H1 (cell line): Measurements from ENCODE around the gene PHLPP1. TPM values are rescaled to one million over a fixed set of nuclear protein-coding genes. Genes with fewer than 3 reads are reported as not detected.

Source experiments
- CTCF ChIA-PET: fragments of 300-600 bp; sonication (Branson Sonifier 250); formaldehyde crosslinking; loops from one replicate; lab custom pipeline; 2021; ENCODE audit not compliant: partially characterized antibody; lab: Charles Lee
- POLR2A ChIA-PET: fragments of 300-600 bp; sonication (Branson Sonifier 250); formaldehyde crosslinking; loops from one replicate; lab custom pipeline; 2021; ENCODE audit warnings: inconsistent platforms; ENCODE audit not compliant: partially characterized antibody; lab: Charles Lee
- DNase-seq, 2 experiments: peaks; one replicate each; pipeline versions ENCODE4 v3.0.0 to v3.0.0-alpha.2; 2010 to 2022; ENCODE audit warnings: low spot score in 2 of 2, low read depth in 1 of 2, mixed read lengths in 1 of 2
- FAIRE-seq: peaks from 2 replicates; lab custom pipeline; 2011; peaks lifted over from hg19 to GRCh38; lab: Jason Lieb, UNC
- H2AFZ ChIP-seq: 2 replicates; pipeline ENCODE4 v1.8.1; 2012; ENCODE audit warnings: low read length, inconsistent platforms
- H2AK5ac ChIP-seq: 2 replicates; pipeline ENCODE4 v1.6.1; 2013; ENCODE audit warnings: low read depth, low read length
- H2BK120ac ChIP-seq: replicated peaks from 2 replicates; pipeline ENCODE3; 2013; ENCODE audit warnings: low read depth, low read length, inconsistent platforms
- H2BK12ac ChIP-seq: 2 replicates; pipeline ENCODE4 v1.6.1; 2013; ENCODE audit warnings: low read depth, low read length
- H2BK15ac ChIP-seq: 2 replicates; pipeline ENCODE4 v1.6.1; 2013; ENCODE audit warnings: low read length
- H2BK20ac ChIP-seq: 2 replicates; pipeline ENCODE4 v1.6.1; 2013; ENCODE audit warnings: low read length
- H2BK5ac ChIP-seq: 2 replicates; pipeline ENCODE4 v1.6.1; 2013; ENCODE audit warnings: low read depth, low read length
- H3K14ac ChIP-seq: 2 replicates; pipeline ENCODE4 v1.6.1; 2013; ENCODE audit warnings: inconsistent platforms; ENCODE audit not compliant: insufficient read length
- H3K18ac ChIP-seq: 2 replicates; pipeline ENCODE4 v1.6.1; 2013; ENCODE audit warnings: low read length; ENCODE audit errors: extremely low read depth
- H3K23ac ChIP-seq: 2 replicates; pipeline ENCODE4 v1.6.1; 2013; ENCODE audit warnings: inconsistent platforms; ENCODE audit not compliant: insufficient read length
- H3K23me2 ChIP-seq: 2 replicates; pipeline ENCODE4 v1.6.1; 2013; ENCODE audit warnings: low read depth, low read length
- H3K27ac ChIP-seq: 2 replicates; pipeline ENCODE4 v1.6.1; 2011; ENCODE audit warnings: low read depth, low read length, inconsistent platforms
- H3K27me3 ChIP-seq, 4 experiments: replicated peaks in 1 of 4; 1 replicate in 1 of 4; 2 replicates in 3 of 4; pipeline versions ENCODE4 v1.6.1 to v1.8.1; 2011 to 2013; ENCODE audit warnings: low read length in 3 of 4, mild to moderate bottlenecking in 3 of 4, inconsistent platforms in 2 of 4, mixed read lengths in 2 of 4, moderate library complexity in 1 of 4; ENCODE audit not compliant: control insufficient read depth in 3 of 4, insufficient read depth in 3 of 4; ENCODE audit errors: extremely low read depth in 1 of 4
- H3K36me3 ChIP-seq, 4 experiments: 2 replicates each; pipeline versions ENCODE4 v1.6.1 to v1.8.1; 2011 to 2013; ENCODE audit warnings: mild to moderate bottlenecking in 4 of 4, low read length in 3 of 4, moderate library complexity in 2 of 4, control low read depth in 1 of 4, inconsistent platforms in 1 of 4; ENCODE audit not compliant: insufficient read depth in 4 of 4, control insufficient read depth in 2 of 4
- H3K4ac ChIP-seq: replicated peaks from 2 replicates; pipeline ENCODE3; 2013; ENCODE audit warnings: low read length, low read depth, mixed read lengths, inconsistent platforms; ENCODE audit not compliant: insufficient read length
- H3K4me1 ChIP-seq, 4 experiments: replicated peaks in 1 of 4; 1 replicate in 1 of 4; 2 replicates in 3 of 4; pipeline versions ENCODE4 v1.6.1 to v1.8.1; 2011 to 2013; ENCODE audit warnings: low read length in 3 of 4, inconsistent platforms in 2 of 4, mixed read lengths in 1 of 4; ENCODE audit not compliant: insufficient read depth in 4 of 4, control insufficient read depth in 3 of 4
- H3K4me2 ChIP-seq, 2 experiments: 2 replicates each; pipeline versions ENCODE4 v1.6.1 to v1.8.1; 2011 to 2013; ENCODE audit warnings: low read depth in 2 of 2, low read length in 2 of 2, control low read depth in 1 of 2, inconsistent platforms in 1 of 2, mild to moderate bottlenecking in 1 of 2; ENCODE audit not compliant: insufficient read depth in 1 of 2
- H3K4me3 ChIP-seq, 4 experiments: fragments of 200-600, 300-600 bp in 1 of 4; sonication (generic), shearing (Covaris generic), sonication (Bioruptor Twin) in 1 of 4; 2 replicates each; pipeline versions ENCODE4 v1.5.1 to v1.8.1; 2011 to 2016; ENCODE audit warnings: low read length in 4 of 4, low read depth in 3 of 4, control low read depth in 2 of 4, inconsistent platforms in 2 of 4, mild to moderate bottlenecking in 2 of 4, mixed read lengths in 1 of 4, moderate library complexity in 1 of 4; ENCODE audit not compliant: insufficient read depth in 2 of 4; ENCODE audit errors: extremely low read depth in 1 of 4
- H3K56ac ChIP-seq: replicated peaks from 2 replicates; pipeline ENCODE3; 2013; ENCODE audit warnings: low read depth, mild to moderate bottlenecking, mixed read lengths, low read length, inconsistent platforms; ENCODE audit not compliant: insufficient read length
- H3K79me1 ChIP-seq: 2 replicates; pipeline ENCODE4 v1.6.1; 2013; ENCODE audit warnings: low read depth, low read length, control low read depth
- H3K79me2 ChIP-seq, 2 experiments: 2 replicates each; pipeline versions ENCODE4 v1.6.1 to v1.8.1; 2012 to 2013; ENCODE audit warnings: low read length in 2 of 2, mild to moderate bottlenecking in 2 of 2, inconsistent platforms in 1 of 2; ENCODE audit not compliant: insufficient read depth in 2 of 2, control insufficient read depth in 1 of 2
- H3K9ac ChIP-seq, 4 experiments: replicated peaks in 1 of 4; 1 replicate in 1 of 4; 2 replicates in 3 of 4; pipeline versions ENCODE4 v1.6.1 to v1.8.1; 2011 to 2013; ENCODE audit warnings: low read depth in 3 of 4, low read length in 3 of 4, control low read depth in 2 of 4, mild to moderate bottlenecking in 2 of 4, moderate library complexity in 2 of 4, inconsistent platforms in 1 of 4; ENCODE audit errors: extremely low read depth in 1 of 4
- H3K9me3 ChIP-seq, 2 experiments: 2 replicates each; pipeline versions ENCODE4 v1.6.1 to v1.8.1; 2012 to 2013; ENCODE audit warnings: mild to moderate bottlenecking in 2 of 2, moderate library complexity in 2 of 2, control low read depth in 1 of 2, inconsistent platforms in 1 of 2, low read depth in 1 of 2, low read length in 1 of 2, mixed read lengths in 1 of 2; ENCODE audit not compliant: insufficient read depth in 2 of 2
- H4K20me1 ChIP-seq, 2 experiments: replicated peaks in 1 of 2; 2 replicates each; pipeline versions ENCODE3 to v1.8.1; 2011 to 2013; ENCODE audit warnings: inconsistent platforms in 2 of 2, low read length in 2 of 2, mild to moderate bottlenecking in 1 of 2; ENCODE audit not compliant: insufficient read depth in 2 of 2, control insufficient read depth in 1 of 2
- H4K5ac ChIP-seq: 2 replicates; pipeline ENCODE4 v1.6.1; 2013; ENCODE audit warnings: low read length, low read depth, mixed read lengths, inconsistent platforms; ENCODE audit not compliant: insufficient read length
- H4K8ac ChIP-seq: 2 replicates; pipeline ENCODE4 v1.8.0; 2013; ENCODE audit warnings: mild to moderate bottlenecking, moderate library complexity, low read length, inconsistent platforms; ENCODE audit not compliant: insufficient read depth; ENCODE audit errors: extremely low read depth
- H4K91ac ChIP-seq: replicated peaks from 2 replicates; pipeline ENCODE3; 2013; ENCODE audit warnings: low read length, mixed read lengths, inconsistent platforms; ENCODE audit not compliant: insufficient read length
- CEBPB ChIP-seq: IDR thresholded peaks from 2 replicates; pipeline ENCODE4 v1.6.1; 2012; ENCODE audit warnings: low read depth, low read length
- CREB1 ChIP-seq: IDR thresholded peaks from 2 replicates; pipeline ENCODE4 v1.6.1; 2012; ENCODE audit warnings: inconsistent platforms
- CTBP2 ChIP-seq: IDR thresholded peaks from 2 replicates; pipeline ENCODE4 v1.7.0; 2011; ENCODE audit warnings: borderline replicate concordance, mild to moderate bottlenecking, moderate library complexity, mixed read lengths, low read length; ENCODE audit not compliant: insufficient read depth, insufficient read length
- EGR1 ChIP-seq: IDR thresholded peaks from 2 replicates; pipeline ENCODE4 v1.6.1; 2011; ENCODE audit warnings: low read depth, low read length, borderline replicate concordance
- HDAC6 ChIP-seq: IDR thresholded peaks from one replicate; pipeline ENCODE4 v1.7.1; 2012; ENCODE audit warnings: low read depth, mild to moderate bottlenecking, inconsistent platforms, low read length, moderate library complexity
- KDM1A ChIP-seq: fragments of 200-600, 300-600 bp; sonication (generic); IDR thresholded peaks from 2 replicates; pipeline ENCODE4 v1.7.1; 2016; ENCODE audit warnings: mild to moderate bottlenecking, low read length, borderline replicate concordance
- MAFK ChIP-seq: IDR thresholded peaks from 2 replicates; pipeline ENCODE4 v1.6.1; 2012; ENCODE audit warnings: low read depth, mild to moderate bottlenecking, improper control_type of control experiment, low read length
- RXRA ChIP-seq: IDR thresholded peaks from 2 replicates; pipeline ENCODE4 v1.6.1; 2011; ENCODE audit warnings: low read depth, mild to moderate bottlenecking, low read length, moderate library complexity; ENCODE audit not compliant: insufficient read depth
- SRF ChIP-seq: IDR thresholded peaks from 2 replicates; pipeline ENCODE4 v1.6.1; 2011; ENCODE audit warnings: mild to moderate bottlenecking, low read depth, low read length, moderate library complexity
- SUZ12 ChIP-seq: fragments of 200-600 bp; sonication (generic); IDR thresholded peaks from 2 replicates; pipeline ENCODE4 v1.6.1; 2012; ENCODE audit warnings: mild to moderate bottlenecking, inconsistent platforms, low read length, moderate library complexity, mixed read lengths
- TAF1 ChIP-seq: IDR thresholded peaks from 2 replicates; pipeline ENCODE4 v1.6.1; 2011; ENCODE audit warnings: mild to moderate bottlenecking, low read depth, low read length
- TEAD4 ChIP-seq: IDR thresholded peaks from 2 replicates; pipeline ENCODE4 v1.6.1; 2012; ENCODE audit warnings: low read depth, low read length, inconsistent platforms, mixed read lengths
- WGBS, 2 experiments: shearing (Covaris generic) in 1 of 2; methylation state at CpG; one replicate each; pipeline versions ENCODE4 v1.1.6 to v1.1.7; 2013 to 2015; ENCODE audit warnings: low lambda C conversion rate in 2 of 2, mixed read lengths in 2 of 2, inconsistent platforms in 1 of 2, low coverage in 1 of 2, missing lambda C conversion rate in 1 of 2; ENCODE audit not compliant: insufficient replicate concordance in 2 of 2, insufficient coverage in 1 of 2, insufficient read length in 1 of 2; ENCODE audit errors: extremely low coverage in 1 of 2, missing lambda C conversion rate in 1 of 2; 5-methylcytosine and 5-hydroxymethylcytosine counted together
- polyA plus RNA-seq, 7 experiments: library from polyadenylated mRNA; depleted of rRNA in 3 of 7; stranded (reverse) in 5 of 7; unstranded in 2 of 7; fragments of >200 nt in 5 of 7; fragments of 200-250 nt in 2 of 7; gene quantifications; 1 replicate in 5 of 7; 2 replicates in 1 of 7; 4 replicates in 1 of 7; pipeline versions ENCODE4 v1.2.1 to v1.2.3, GENCODE V29; 2011 to 2013; ENCODE audit warnings: missing spikeins in 2 of 7, mixed read lengths in 2 of 7
- total RNA-seq: library from RNA; stranded (reverse); fragmentation: NEBNext Ultra II Directional; extraction: Animal tissue kit (Norgen Biotek cat#: 25700); gene quantifications from 2 replicates; pipeline ENCODE4 v1.2.1, GENCODE V29; 2021
- TF ChIP-seq, protein P1 (sequence below): IDR thresholded peaks from 2 replicates; pipeline ENCODE4 v1.6.1; 2011; ENCODE audit warnings: low read length, improper control_type of control experiment

Gene PHLPP1
- total and polyA plus RNA-seq, 2 of the 8 experiments (the other 6 are each of a cell fraction or from before 2014, with no cell fraction given) = 28.0 to 66.3 TPM

GRCh38 chr18:62925031-62925688 lies 209.8 kb downstream of the PHLPP1 start:
- 84% methylated on average over 5 of the region's 5 CpGs; no CpG with 5 or more reads in 1 of the 2 experiments for WGBS, 2 experiments
- ChIA-PET CTCF (interaction anchor here (0.8 kb wide), 1 partner anchor 26 kb away, joined by 3 read pairs; no protein-coding TSS in a partner anchor), POLR2A (no interaction called here)
- no peak overlapping the region for H3K23ac ChIP-seq
- no peak overlapping the region for H4K5ac ChIP-seq
- DNase-seq (no peak), FAIRE-seq (no peak)
- H3K79me1 ChIP-seq = no peaks in the 10 kb centered on the region
- H2BK12ac ChIP-seq = no peak overlapping the region
- H3K27me3 ChIP-seq = no peaks in the 10 kb centered on the region
- H3K4ac ChIP-seq = no peak overlapping the region
- H4K20me1 ChIP-seq = peaks cover 0 to 2% of the 10 kb centered on the region in 2 experiments
- H2BK20ac ChIP-seq = no peak overlapping the region
- H3K14ac ChIP-seq = no peak overlapping the region
- no peak overlapping the region for H2AK5ac ChIP-seq
- peaks cover 0 to 18% (median 8%) of the 10 kb centered on the region in 4 experiments; a peak in 6 of 8 replicates for H3K36me3 ChIP-seq
- H3K23me2 ChIP-seq = no peaks in the 10 kb centered on the region
- H3K9ac ChIP-seq = no peak overlapping the region
- no peak overlapping the region for H3K27ac ChIP-seq
- no peak overlapping the region for H3K18ac ChIP-seq
- no peak overlapping the region for H2BK15ac ChIP-seq
- no peak overlapping the region for H2AFZ ChIP-seq
- H2BK5ac ChIP-seq = no peak overlapping the region
- no peak overlapping the region for H2BK120ac ChIP-seq
- no peaks in the 10 kb centered on the region for H3K79me2 ChIP-seq
- no peak overlapping the region for H3K56ac ChIP-seq
- H3K4me1 ChIP-seq = no peaks in the 10 kb centered on the region
- H4K8ac ChIP-seq = no peak overlapping the region
- H3K9me3 ChIP-seq = no peaks in the 10 kb centered on the region
- no peak overlapping the region for H3K4me2 ChIP-seq
- no peak overlapping the region for H4K91ac ChIP-seq
- H3K4me3 ChIP-seq = no peak overlapping the region
- TF ChIP-seq HDAC6 (no peak), EGR1 (no peak), TEAD4 (no peak), CTBP2 (no peak), KDM1A (no peak), SUZ12 (no peak), RXRA (no peak), CEBPB (no peak), CREB1 (no peak), TAF1 (no peak), MAFK (no peak), SRF (no peak)
- TF ChIP-seq, protein P1, sequence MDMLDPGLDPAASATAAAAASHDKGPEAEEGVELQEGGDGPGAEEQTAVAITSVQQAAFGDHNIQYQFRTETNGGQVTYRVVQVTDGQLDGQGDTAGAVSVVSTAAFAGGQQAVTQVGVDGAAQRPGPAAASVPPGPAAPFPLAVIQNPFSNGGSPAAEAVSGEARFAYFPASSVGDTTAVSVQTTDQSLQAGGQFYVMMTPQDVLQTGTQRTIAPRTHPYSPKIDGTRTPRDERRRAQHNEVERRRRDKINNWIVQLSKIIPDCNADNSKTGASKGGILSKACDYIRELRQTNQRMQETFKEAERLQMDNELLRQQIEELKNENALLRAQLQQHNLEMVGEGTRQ = no peak
